HPDE6-E6E7 (cell line): ENCODE results near the gene C10orf71.

Source experiments
- DNase-seq: peaks from one replicate; pipeline ENCODE4 v3.0.0; 2011; ENCODE audit warnings: missing footprints; ENCODE audit errors: extremely low spot score

The C10orf71 gene

DNA sequence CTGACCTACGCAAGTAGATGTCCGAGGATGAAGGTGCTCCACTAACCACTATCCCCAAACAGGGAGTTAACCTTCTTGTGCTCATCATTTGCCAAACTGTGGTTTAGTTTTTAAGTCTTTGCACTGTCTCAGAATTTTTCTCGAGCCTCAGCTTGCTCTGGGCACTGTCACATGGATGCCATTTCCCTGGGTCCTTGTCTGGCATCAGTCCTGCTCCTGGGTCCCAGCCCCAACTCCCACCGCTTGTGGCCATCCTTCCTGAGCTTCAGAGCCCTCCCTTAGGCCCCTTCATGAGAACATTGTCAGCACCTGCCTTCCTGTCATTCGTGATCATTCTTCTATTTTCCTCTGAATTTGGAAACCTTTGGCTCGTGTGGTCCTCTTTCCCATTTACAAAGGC lies 33.8 kb downstream of the C10orf71 start:
- no peak for DNase-seq

DNA sequence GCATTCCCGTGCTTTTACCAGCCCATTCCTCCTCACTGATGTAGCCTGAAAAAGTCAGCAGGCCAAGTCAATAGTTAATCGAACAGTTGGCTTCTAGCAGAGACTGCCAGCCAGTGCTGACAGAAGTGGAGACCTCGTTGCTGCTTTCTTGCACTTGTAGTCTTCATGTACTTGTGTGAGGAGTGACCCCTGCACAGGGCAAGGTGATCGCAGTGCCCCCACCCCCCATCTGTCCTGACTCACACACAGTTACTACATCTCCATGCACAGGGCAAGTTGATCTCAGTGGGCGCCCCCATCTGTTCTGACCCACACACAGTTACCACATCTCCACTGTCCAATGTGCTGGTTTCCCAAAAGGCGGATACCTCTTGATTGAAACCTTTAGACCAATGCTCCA lies 34.2 kb downstream of the C10orf71 start:
- DNase-seq, result no peak

DNA sequence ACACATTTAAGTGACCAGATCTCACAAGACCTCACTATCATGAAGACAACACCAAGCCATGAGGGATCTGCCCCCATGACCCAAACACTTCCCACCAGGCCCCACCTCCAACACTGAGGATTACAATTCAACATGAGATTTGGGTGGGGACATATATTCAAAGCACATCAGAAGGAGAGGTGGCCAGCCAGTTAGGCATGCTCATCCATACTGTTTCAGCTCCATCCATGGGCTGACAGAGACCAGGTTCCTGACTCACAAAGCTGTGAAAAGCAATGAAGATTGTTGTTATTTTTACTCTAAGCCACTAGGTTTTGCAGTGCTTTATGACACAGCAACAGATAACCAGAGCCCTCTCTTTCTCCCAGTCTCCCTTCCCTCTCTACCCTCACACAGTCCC lies 36.0 kb downstream of the C10orf71 start:
- no peak for DNase-seq

DNA sequence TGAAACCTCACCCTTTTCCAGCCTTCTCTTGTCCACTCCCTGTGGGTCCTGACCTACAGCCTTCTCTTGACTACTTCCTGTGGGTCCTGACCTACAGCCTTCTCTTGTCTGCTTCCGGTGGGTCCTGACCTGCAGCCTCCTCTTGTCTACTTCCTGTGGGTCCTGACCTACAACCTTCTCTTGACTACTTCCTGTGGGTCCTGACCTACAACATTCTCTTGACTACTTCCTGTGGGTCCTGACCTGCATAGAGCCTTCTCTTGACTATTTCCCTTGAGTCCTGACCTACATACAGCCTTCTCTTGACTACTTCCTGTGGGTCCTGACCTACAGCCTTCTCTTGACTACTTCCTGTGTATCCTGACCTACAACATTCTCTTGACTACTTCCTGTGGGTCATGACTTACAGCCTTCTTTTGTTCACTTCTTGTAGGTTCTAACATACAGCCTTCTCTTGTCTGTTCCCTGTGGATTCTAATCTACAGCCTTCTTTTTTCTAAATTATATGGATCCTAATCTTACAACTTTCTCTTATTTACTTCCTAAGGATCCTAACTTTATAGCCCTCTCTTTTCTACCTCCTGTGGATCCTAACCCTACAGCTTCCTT lies 36.5 kb downstream of the C10orf71 start:
- no peak for DNase-seq

DNA sequence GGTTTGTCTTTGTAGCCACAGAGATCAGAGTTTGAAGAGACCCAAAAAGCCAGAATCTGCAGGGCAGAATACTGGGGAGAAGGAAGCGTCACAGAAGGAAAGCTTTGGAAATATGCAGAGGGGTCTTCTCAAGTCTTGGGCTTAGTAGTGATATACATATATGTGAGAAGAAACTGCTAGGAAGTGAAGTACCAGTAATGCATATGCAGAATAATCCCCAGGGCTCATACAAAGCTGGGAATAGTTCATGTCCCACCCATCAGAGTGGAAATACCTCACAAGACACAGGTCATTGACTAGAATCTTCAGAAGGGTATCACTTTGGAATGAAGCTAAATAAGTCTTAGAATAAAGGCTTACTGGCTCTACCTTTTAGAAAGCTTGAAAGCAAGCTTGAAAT lies 39.6 kb downstream of the C10orf71 start:
- no peak for DNase-seq

DNA sequence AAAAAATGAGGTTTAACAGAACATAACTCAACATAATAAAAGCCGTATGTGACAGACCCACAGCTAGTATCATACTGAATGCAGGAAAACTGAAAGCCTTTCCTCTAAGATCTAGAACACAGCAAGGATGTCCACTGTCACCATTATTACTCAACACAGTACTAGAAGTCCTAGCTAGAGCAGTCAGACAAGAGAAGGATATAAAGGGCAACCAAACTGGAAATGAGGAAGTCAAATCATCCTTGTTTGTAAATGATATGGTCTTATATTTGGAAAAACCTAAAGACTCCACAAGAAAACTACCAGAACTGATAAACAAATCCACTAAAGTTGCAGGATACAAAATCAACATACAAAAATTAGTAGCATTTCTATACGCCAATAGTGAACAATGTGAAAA lies 45.9 kb downstream of the C10orf71 start:
- DNase-seq, result no peak

DNA sequence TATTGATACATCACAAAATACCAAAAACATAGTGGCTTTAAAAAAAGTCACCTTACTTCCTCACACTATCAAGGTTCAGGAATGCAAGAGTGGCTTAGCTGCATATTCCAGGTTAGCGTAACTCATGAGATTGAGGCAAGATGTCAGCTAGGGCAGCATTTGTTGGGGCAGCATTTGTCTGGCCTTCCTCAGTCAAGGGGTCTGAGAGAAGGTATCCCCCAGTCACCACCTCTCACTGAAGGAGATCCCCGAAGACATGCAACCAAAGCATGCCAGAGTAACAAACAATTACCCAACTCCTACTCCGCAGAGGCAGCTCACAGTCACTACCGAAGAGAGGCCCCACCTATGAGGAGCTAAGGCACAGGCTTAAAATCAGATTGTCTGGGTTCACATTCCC lies 48.4 kb downstream of the C10orf71 start:
- no peak for DNase-seq

DNA sequence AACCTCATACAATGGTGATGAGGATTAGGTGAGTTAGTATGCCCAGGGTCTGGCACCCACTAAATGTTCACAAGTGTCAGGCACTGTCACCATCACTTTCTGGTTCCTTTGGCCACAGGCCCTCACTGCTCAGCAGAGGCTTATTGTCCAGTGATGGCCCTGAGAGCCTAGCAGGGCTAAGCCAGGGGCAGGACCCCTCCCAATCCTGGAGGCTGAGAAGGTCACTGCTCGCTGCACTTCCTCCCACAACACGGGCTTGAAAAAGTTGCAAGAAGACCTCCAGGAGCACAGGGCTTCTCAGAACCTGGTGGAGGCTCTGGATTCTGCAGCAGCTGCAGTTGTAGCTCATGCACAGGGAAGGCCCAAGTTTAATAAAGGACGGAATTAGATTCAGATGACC lies 48.9 kb downstream of the C10orf71 start:
- no peak for DNase-seq

DNA sequence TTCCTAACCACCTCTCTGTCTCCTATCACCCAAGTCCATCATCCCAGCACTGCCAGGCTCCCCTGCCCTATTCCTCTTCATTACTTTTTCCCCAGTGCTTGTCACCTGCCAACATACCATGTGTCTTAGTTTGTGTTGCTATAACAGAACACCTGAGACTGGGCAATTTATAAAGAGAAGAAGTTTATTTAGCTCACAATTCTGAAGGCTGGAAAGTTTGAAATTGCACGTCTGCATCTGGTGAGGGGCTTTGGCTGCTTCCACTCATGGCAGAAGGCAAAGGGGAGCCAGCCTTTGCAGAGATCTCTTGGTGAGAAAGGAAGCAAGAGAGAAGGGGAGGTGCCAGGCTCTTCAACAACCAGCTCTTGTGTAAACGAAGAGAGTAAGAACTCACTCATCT lies 49.6 kb downstream of the C10orf71 start:
- no peak for DNase-seq

DNA sequence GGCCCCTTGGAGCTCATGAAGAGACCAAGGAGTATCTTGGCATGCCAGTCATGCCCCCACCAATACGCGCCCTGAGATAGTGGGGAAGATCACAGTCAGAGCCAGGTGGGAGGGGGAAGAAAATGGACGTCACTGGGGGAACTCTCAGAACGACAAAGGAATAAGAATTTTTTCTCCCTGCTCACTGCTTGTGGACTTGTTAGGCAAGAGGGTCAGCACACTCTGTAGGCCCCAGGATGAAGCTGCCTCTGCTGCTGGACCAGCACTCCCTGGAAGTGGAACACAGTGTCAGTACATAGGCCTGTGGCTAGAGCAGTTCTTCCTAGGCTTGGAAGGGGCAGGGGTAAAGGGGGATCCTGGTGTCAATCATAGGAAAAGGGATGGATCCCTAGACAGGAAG lies 50.4 kb downstream of the C10orf71 start:
- no peak for DNase-seq

DNA sequence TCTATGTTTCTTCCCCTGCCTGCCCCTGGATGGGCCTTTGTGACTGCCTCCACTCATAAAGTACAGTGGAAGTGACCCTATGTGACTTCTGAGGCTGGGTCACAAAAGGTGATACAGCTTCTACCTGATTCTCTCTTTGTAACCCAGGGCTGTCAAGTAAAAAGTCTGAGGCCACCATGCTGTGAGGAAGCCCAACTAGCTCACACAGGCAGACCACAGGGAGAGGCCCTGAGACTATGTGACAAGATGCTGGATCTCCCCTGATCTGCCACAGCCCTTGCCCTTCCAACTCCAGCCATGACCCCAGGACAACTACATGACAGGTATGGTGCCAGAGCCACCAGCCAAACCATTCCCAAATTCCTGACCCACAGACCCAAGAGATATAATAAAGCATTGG lies 51.2 kb downstream of the C10orf71 start:
- DNase-seq, result no peak

DNA sequence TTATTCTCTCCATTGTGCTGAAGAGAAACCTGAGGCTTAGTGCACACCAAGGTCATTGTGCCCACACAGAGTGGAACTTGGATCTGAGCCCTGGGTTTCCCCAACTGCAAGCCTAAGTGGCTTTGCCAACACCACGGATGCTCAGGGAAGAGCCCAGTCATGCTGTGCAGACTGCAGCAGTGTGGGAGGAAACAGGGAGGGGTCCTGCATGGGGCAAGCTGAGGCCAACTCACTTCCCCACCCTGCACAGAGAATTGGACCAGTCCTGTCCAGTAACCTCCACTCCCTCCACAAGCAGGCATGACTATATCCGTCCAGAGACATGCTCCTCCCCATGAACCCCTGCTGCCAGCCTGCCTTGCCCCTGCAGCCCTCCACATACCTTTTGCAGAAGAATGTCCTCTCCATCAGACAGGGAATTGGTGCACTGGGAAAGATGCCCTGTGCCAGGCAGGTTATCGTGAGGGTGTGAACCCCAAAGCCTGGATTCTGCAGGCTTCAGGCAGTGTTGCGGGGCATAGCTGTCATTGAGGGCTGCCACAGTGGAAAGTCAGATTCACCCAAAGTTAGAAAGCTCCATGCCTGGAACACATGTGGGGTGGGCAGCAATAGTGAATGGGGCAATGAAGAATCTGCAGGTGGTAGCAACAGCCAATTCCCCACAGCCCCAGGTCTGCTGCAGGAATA lies 52.0 kb downstream of the C10orf71 start:
- no peak for DNase-seq

DNA sequence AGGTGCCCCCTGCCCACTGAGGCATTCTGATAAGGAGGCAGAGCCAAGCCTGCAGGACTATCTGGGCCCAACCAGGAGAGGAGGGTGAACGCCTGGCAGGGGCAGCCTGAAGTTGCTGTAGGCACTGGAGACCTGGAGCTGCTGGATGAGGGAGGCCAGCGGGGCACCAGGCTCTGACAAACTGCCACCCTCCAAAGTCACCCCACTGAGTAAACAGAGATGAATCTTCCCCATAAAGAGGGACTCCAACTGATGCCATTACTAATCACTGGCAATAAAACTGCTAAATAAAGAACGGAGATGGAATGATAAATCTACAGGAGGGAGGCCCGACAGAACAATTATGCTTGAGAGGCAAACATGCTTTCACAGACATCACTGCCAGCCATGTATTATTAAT lies 52.7 kb downstream of the C10orf71 start:
- no peak for DNase-seq

DNA sequence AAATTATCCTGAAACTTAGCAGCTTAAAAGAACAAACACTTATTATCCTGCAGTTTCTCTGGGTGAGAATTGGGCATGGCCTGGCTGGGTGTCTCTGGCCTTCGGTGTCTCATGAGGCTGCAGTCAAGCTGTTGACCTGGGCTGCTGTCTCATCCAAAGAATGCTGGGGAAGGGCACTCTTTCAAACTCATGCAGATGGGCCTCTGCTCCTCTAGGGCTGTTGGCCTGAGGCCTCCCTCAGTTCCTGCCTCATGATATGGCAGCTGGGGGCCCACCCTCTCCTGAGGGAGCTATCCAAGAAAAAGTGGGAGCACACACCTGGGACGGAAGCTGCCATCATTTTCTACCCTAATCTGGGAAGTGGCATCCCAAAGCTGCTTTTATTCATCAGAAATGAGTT lies 53.4 kb downstream of the C10orf71 start:
- DNase-seq, result no peak

DNA sequence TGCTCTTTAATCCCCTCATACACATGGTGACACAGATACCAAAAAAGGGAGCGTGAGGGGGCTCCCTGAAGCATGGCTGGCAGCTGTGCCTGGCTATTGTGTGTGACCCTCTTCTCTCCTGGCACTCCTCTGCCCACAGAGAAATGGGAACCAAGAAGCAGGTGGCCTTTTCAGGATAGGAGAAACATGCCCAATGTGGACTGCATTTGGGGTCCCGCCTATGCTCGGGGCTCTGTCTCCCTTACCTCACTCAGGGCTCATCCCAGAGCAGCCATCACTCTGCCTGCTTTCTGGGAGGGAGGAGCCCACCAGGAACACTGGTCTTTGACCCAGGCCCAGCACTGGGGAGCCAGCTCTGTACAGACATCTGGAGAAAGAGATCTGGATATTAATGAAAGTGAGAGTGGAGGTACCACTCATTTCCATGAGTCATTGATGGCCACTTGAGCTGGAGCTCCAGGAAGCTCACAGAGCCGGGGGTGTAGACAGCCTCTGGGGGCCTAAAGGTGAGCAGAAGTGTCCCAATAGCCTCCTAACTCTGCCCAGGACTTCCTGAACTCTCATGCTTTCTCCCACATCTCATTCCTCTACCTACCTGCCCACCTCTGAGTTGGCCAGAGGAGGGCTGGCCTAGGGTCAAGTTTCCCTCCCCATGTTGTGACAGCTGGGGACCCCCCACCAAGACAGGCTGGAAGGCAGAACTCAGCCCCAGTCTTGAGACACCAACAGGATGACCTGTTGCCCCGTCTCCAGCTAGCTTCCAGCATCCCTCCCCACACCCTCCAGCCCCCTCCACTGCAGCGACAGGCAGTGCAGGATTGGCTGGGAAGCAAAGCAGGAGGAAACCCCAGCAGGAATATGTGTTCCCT lies 54.3 kb downstream of the C10orf71 start:
- no peak for DNase-seq

DNA sequence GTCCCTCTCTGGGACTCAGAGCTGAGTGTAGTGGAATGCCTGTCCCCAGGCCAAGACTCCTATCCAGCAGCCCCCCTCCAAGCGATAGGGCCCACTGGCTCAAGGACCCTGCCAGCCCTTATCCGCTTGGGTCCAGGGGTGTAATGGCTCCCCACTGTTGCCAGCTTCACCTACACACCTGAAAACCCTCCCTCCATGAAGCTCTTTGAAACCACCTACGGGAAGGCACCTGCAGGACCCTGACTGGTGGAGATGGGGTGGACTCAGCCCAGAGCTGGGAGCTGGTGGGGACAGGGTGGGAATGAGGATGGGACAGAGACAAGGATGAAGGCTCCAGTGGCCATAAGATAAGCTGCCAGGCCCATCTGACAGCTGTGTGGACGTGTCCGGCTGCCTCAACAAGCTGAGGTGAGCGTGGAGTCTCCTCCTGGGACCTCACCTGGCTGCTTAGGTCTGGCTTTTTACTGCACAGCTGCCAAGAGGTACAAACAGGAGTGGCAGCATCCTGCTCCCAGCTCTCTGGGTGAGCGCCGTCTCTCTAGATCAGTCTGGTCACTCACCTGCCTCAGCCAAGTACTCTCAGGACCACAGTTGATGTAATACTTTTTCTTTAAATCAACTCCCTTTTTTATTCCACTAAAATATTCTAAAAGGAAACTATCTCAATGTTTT lies 55.1 kb downstream of the C10orf71 start:
- DNase-seq, result no peak

DNA sequence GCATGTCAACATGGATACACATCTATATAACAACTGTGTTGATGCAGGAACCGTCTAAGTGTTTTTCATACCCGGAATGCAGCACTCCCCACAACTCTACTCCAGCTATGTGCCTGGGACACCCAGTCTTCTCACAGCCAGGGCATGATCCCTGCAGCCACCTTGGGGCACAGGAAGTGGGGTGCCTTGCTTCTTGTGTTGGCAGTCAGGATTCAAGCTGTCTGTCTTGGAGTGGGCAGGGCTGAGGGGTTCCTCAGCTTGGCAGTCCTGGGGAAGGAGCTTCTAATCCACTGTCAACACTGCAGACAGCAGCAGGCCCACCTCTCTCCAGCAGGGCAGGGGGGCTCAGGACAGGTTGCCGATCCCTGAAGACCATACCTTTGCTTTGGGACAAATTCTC lies 55.6 kb downstream of the C10orf71 start:
- no peak for DNase-seq

DNA sequence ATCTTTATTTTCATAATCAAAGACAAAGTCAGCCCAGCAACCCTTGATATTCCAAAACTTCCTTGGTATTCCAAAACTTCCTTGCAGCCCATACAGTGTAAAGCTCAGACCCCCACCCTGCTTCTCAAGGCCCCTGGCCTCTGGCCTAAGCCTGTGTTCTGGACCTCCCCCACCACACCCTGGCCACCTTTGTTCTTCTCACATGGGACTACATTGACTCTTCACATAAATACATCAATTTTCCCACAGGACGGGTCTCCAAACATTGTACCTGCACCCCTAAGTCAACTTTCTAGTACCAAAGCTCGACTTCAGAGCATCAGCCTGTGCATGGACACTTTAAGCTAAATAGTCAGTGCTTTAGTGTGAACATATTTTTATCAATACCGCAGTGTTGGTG lies 56.3 kb downstream of the C10orf71 start:
- no peak for DNase-seq

DNA sequence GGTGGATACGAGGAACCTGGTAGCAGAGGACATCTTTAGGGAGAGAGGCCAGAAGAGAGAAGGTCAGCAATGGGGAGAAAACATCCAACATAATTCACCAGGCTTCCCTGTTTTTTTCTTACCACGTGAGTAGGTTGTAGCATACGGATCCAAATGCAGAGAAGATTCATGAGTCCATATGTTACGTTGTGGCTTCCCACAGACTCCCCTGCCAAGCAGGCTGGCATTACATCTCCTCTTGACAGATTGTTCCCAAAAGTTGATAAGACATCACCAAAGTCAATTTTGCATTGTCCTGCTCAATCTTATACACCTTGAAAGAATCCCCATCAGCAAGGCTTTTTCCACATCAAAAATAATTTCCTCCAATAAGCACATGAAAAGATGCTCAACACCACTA lies 57.2 kb downstream of the C10orf71 start:
- DNase-seq, result no peak

DNA sequence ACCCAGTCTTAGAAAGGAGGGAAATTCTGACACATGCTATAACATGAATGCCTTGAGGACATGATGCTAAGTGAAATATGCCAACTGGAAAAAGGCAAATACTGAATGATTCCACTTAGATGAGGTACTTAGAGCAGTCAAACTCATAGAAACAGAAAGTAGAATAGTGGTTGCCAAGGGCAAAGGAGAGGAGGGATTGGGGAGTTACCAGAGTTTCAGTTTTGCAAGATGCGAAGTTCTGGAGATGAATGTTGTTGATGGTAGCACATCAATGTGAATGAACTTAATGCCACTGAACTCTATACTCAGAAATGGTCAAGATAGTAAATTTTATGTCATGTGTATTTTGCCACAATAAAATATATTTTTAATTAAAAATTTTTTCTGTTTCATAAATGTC lies 58.0 kb downstream of the C10orf71 start:
- no peak for DNase-seq

DNA sequence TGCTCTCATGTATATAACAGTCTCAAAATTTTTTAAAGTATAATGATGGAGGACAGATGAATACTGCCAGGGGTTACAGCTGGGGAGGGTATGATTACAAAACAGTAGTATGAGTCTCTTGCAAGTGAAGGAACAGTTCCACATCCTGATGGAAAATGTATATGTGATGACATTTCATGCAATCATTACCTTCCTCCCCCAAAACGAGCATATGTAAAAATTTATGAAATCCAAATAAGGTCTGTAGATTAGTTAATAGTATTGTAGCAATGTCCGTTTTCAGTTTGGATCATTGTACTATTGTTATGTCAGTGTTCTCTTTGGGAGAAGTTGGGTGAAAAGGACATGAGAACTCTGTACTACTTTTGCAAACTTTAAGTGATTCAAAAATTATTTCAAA lies 58.9 kb downstream of the C10orf71 start:
- no peak for DNase-seq
